ENCODE data around the gene CDK16. TPM values are rescaled to one million over a fixed set of nuclear protein-coding genes. Genes with fewer than 3 reads are reported as not detected.

Gene CDK16
- polyA plus RNA-seq, 1 of the 3 experiments (the other 2 are of a cell fraction) = 116 TPM

DNA sequence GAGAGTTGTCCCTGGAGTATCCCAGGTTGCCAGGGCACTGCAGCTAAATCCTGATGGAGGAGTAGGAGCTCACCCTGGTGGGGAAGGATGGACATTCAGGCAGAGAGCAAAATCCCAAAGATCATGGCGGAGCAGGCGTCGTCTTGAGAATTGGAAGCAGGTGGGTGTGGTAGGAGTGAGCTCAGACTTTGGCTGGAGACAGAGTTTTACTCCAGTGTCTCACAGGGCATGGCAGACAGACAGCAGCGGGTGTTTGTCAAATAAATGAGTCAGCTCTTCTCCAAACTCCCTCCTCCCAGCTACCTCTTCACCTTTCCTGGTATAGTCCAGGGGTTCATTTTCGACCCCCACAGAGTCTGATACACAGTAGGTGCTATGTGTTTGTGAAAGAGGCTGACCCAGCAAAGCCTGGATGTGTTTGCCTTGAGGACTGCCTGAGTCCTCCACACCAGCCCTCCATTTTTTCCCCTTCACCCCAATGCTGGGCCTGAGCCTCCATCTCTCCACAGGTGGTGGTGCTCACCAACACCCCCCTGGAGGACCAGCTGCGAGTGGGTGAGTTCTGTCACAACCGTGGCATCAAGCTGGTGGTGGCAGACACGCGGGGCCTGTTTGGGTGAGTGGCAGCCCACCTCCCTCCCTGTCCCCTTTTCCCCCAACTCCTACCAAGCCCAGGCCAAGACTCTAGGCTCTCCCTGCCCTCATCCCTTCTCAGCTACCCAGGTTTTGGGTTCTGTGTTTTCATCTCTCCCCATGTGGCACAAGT is 17.9 kb upstream of the CDK16 start:
- TF ChIP-seq, protein P1, sequence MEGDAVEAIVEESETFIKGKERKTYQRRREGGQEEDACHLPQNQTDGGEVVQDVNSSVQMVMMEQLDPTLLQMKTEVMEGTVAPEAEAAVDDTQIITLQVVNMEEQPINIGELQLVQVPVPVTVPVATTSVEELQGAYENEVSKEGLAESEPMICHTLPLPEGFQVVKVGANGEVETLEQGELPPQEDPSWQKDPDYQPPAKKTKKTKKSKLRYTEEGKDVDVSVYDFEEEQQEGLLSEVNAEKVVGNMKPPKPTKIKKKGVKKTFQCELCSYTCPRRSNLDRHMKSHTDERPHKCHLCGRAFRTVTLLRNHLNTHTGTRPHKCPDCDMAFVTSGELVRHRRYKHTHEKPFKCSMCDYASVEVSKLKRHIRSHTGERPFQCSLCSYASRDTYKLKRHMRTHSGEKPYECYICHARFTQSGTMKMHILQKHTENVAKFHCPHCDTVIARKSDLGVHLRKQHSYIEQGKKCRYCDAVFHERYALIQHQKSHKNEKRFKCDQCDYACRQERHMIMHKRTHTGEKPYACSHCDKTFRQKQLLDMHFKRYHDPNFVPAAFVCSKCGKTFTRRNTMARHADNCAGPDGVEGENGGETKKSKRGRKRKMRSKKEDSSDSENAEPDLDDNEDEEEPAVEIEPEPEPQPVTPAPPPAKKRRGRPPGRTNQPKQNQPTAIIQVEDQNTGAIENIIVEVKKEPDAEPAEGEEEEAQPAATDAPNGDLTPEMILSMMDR (IDR thresholded peaks at IDR 0.05) = peak; percentile 21
- TF ChIP-seq, protein P2, sequence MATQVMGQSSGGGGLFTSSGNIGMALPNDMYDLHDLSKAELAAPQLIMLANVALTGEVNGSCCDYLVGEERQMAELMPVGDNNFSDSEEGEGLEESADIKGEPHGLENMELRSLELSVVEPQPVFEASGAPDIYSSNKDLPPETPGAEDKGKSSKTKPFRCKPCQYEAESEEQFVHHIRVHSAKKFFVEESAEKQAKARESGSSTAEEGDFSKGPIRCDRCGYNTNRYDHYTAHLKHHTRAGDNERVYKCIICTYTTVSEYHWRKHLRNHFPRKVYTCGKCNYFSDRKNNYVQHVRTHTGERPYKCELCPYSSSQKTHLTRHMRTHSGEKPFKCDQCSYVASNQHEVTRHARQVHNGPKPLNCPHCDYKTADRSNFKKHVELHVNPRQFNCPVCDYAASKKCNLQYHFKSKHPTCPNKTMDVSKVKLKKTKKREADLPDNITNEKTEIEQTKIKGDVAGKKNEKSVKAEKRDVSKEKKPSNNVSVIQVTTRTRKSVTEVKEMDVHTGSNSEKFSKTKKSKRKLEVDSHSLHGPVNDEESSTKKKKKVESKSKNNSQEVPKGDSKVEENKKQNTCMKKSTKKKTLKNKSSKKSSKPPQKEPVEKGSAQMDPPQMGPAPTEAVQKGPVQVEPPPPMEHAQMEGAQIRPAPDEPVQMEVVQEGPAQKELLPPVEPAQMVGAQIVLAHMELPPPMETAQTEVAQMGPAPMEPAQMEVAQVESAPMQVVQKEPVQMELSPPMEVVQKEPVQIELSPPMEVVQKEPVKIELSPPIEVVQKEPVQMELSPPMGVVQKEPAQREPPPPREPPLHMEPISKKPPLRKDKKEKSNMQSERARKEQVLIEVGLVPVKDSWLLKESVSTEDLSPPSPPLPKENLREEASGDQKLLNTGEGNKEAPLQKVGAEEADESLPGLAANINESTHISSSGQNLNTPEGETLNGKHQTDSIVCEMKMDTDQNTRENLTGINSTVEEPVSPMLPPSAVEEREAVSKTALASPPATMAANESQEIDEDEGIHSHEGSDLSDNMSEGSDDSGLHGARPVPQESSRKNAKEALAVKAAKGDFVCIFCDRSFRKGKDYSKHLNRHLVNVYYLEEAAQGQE (IDR thresholded peaks at IDR 0.05; ENCODE audit: low read depth, low read length) = no peak
- no peak for TF ChIP-seq RFX5 (IDR thresholded peaks at IDR 0.05; ENCODE audit: low read length)
- H3K9me2 ChIP-seq = no peaks in the 10 kb centered on the region
- no peaks in the 10 kb centered on the region for H3K9me3 ChIP-seq
- WGBS (ENCODE audit: low lambda C conversion rate) = 88% methylated on average over 9 of the region's 9 CpGs
- no peak overlapping the region for H3K9ac ChIP-seq
- H3K4me2 ChIP-seq = no peak overlapping the region
- no peak overlapping the region for H3K27ac ChIP-seq (ENCODE audit: low read depth in 2 of 2, low read length in 1 of 2)
- H3K36me3 ChIP-seq (replicated peaks in 1 of 2; ENCODE audit: control insufficient read depth in 1 of 2, insufficient read depth in 2 of 2, low read length in 1 of 2) = peaks cover 74 to 86% of the 10 kb centered on the region in 2 experiments
- H3F3A ChIP-seq (replicated peaks; ENCODE audit: insufficient read depth) = peaks cover 3% of the 10 kb centered on the region
- CTCF ChIA-PET = interaction anchor here (2.6 kb wide), 1 partner anchor 184 kb away, joined by 13 read pairs; no protein-coding TSS in a partner anchor
- H3K27me3 ChIP-seq (ENCODE audit: insufficient read depth) = no peaks in the 10 kb centered on the region
- DNase-seq = no peak
- no peak overlapping the region for H3K4me3 ChIP-seq (ENCODE audit: low read depth in 2 of 2, low read length in 1 of 2)
- H2AFZ ChIP-seq (ENCODE audit: low read depth) = no peak overlapping the region
- POLR2A ChIA-PET = no interaction called here
- peaks cover 7 to 24% of the 10 kb centered on the region in 2 experiments for H3K4me1 ChIP-seq (ENCODE audit: control insufficient read depth in 1 of 2, insufficient read depth in 2 of 2, low read depth in 1 of 2, low read length in 1 of 2)
- peaks cover 34% of the 10 kb centered on the region for H3K79me2 ChIP-seq (ENCODE audit: insufficient read depth)
- peaks cover 50% of the 10 kb centered on the region for H4K20me1 ChIP-seq (ENCODE audit: insufficient read depth)

DNA sequence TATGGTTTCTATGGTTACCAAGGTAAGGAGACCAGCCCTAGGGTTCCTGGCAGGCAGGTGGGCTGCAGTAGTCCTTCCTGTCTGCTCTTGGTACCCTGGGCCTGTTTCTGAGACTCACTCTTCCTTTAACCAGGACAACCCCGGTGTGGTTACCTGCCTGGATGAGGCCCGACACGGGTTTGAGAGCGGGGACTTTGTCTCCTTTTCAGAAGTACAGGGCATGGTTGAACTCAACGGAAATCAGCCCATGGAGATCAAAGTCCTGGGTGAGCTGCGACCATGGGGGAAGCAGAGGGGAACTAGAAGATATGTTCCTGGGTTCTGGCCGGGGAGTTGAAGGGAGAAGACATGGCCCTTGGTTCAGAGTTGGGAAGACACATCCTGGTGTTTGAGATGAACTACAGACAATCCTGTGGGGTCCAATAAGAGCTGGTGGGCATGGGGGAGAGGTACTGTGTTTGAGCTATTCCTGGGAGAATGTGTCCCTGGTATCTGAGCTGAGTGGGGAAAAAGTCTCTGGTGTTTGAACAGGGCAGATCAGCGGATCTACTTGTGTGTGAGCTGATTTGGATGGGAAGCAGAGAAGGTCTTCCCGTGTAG is 17.0 kb upstream of the CDK16 start:
- no peak overlapping the region for H3K4me3 ChIP-seq (ENCODE audit: low read depth in 2 of 2, low read length in 1 of 2)
- POLR2A ChIA-PET = no interaction called here
- H3K27me3 ChIP-seq (ENCODE audit: insufficient read depth) = no peaks in the 10 kb centered on the region
- H3K4me2 ChIP-seq = no peak overlapping the region
- H2AFZ ChIP-seq (ENCODE audit: low read depth) = no peak overlapping the region
- no peaks in the 10 kb centered on the region for H3K9me2 ChIP-seq
- peaks cover 44% of the 10 kb centered on the region for H4K20me1 ChIP-seq (ENCODE audit: insufficient read depth)
- no peak for TF ChIP-seq TCF12 (IDR thresholded peaks at IDR 0.05)
- TF ChIP-seq NFIC (IDR thresholded peaks at IDR 0.05; ENCODE audit: borderline replicate concordance) = no peak
- no peak for TF ChIP-seq TAF1 (IDR thresholded peaks at IDR 0.05; ENCODE audit: borderline replicate concordance, low read depth, low read length)
- no peak for TF ChIP-seq GATA2 (CRISPR knock-in tag; IDR thresholded peaks at IDR 0.05)
- TF ChIP-seq POLR2AphosphoS5 (IDR thresholded peaks at IDR 0.05; ENCODE audit: low read depth, low read length) = no peak
- no peak for TF ChIP-seq NRF1 (IDR thresholded peaks at IDR 0.05; ENCODE audit: low read depth, low read length)
- TF ChIP-seq MEF2A (IDR thresholded peaks at IDR 0.05; ENCODE audit: borderline replicate concordance, low read depth) = no peak
- TF ChIP-seq FOXM1 (IDR thresholded peaks at IDR 0.05; ENCODE audit: low read depth) = no peak
- TF ChIP-seq ELF1 (IDR thresholded peaks at IDR 0.05) = no peak
- TF ChIP-seq, protein P3, sequence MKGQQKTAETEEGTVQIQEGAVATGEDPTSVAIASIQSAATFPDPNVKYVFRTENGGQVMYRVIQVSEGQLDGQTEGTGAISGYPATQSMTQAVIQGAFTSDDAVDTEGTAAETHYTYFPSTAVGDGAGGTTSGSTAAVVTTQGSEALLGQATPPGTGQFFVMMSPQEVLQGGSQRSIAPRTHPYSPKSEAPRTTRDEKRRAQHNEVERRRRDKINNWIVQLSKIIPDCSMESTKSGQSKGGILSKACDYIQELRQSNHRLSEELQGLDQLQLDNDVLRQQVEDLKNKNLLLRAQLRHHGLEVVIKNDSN (IDR thresholded peaks at IDR 0.05; ENCODE audit: borderline replicate concordance, low read depth) = no peak
- no peak for TF ChIP-seq JUND (IDR thresholded peaks at IDR 0.05)
- TF ChIP-seq RCOR1 (IDR thresholded peaks at IDR 0.05; ENCODE audit: low read length) = no peak
- no peak for TF ChIP-seq FOXJ3 (CRISPR knock-in tag; IDR thresholded peaks at IDR 0.05)
- no peak for TF ChIP-seq EP300 (IDR thresholded peaks at IDR 0.05; ENCODE audit: borderline replicate concordance in 1 of 2, low read depth in 1 of 2, low read length in 1 of 2)
- TF ChIP-seq, protein P4, sequence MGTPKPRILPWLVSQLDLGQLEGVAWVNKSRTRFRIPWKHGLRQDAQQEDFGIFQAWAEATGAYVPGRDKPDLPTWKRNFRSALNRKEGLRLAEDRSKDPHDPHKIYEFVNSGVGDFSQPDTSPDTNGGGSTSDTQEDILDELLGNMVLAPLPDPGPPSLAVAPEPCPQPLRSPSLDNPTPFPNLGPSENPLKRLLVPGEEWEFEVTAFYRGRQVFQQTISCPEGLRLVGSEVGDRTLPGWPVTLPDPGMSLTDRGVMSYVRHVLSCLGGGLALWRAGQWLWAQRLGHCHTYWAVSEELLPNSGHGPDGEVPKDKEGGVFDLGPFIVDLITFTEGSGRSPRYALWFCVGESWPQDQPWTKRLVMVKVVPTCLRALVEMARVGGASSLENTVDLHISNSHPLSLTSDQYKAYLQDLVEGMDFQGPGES (IDR thresholded peaks at IDR 0.05; ENCODE audit: low read depth, low read length) = no peak
- H3K27ac ChIP-seq (ENCODE audit: low read depth in 2 of 2, low read length in 1 of 2) = no peak overlapping the region
- CTCF ChIA-PET = interaction anchor here (0.7 to 2.6 kb wide), 2 partner anchors 13 to 183 kb away, joined by 3 to 13 read pairs; no protein-coding TSS in a partner anchor
- H3K36me3 ChIP-seq (replicated peaks in 1 of 2; ENCODE audit: control insufficient read depth in 1 of 2, insufficient read depth in 2 of 2, low read length in 1 of 2) = peaks cover 74 to 88% of the 10 kb centered on the region in 2 experiments
- no peaks in the 10 kb centered on the region for H3K9me3 ChIP-seq
- H3K4me1 ChIP-seq (ENCODE audit: control insufficient read depth in 1 of 2, insufficient read depth in 2 of 2, low read depth in 1 of 2, low read length in 1 of 2) = peaks cover 0 to 15% of the 10 kb centered on the region in 2 experiments; a peak in 1 of 4 replicates
- no peak for DNase-seq
- H3K79me2 ChIP-seq (ENCODE audit: insufficient read depth) = peaks cover 25% of the 10 kb centered on the region
- H3F3A ChIP-seq (replicated peaks; ENCODE audit: insufficient read depth) = peaks cover 3% of the 10 kb centered on the region
- 97% methylated on average over 8 of the region's 9 CpGs for WGBS (ENCODE audit: low lambda C conversion rate)
- H3K9ac ChIP-seq = no peak overlapping the region

Data from SK-N-SH (cell line).